ENCODE data around the gene IFITM10.

The IFITM10 gene

DNA sequence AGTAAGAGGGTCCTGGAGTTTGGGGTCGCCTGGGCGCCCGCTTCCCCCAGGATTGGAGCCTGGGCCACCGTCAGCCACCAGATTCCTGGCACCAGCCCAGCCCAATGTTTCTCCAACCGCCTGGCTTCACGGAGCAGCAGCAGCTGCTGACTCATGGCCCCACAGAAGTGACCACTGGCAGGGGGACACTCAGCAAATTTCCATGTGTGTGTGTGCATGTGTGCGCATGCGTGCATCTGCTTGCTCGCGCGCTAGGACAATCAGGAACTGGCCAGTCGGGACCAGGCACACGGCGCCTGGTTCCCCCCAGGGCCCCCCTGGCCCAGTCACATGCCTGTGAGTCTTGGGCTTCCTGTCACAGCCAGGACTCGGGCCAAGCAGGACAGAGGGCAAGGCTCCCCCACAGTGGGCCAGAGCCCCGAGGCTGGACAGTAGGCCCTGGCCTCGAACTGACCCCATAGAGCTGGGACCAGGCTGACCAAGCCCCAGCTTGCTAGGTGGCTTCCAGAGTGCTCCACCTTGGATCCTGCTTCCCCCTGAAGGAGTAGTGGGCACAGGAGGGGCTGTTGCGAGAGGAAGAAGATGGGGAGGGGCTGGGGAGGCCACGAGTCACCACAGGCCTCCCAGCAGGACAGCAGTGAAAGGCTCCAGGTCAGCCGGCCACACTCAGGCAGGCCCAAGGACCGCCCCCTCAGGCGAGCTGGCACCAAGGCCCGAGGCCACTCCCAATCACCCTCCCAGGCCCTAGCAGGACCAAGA, 10.1 kb upstream of the IFITM10 start:
- Mint-ChIP-seq H3K36me3 (peaks cover 25% of the 10 kb centered on the region), H3K4me1 (peaks cover 49% of the 10 kb centered on the region), H3K9me3 (no peaks in the 10 kb centered on the region), H3K4me3 (no peak overlapping the region), H3K27ac (no peak overlapping the region), H3K27me3 (no peaks in the 10 kb centered on the region)
- ATAC-seq = no peak

DNA sequence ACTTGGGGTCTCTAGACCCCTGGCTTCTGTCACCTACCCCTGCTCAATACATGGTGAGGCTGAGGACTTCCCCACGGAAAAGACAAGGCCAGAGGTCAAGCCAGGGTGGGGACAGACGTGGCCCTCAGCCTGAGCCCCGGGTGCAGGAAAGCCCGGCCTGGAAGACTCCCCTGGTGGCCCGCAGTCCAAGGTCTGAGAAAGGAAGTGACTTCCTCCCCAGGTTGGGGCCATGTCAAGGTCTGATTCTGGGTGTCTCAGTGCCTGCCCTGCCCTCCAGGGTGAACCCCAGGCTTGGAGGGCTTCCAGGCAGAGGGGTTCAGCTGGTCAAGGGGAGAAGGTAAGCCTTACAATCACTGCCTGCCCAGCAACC, 9.4 kb upstream of the IFITM10 start:
- H3K4me3 Mint-ChIP-seq = no peak overlapping the region
- peaks cover 49% of the 10 kb centered on the region for H3K4me1 Mint-ChIP-seq
- H3K27ac Mint-ChIP-seq = no peak overlapping the region
- peaks cover 32% of the 10 kb centered on the region for H3K36me3 Mint-ChIP-seq
- no peaks in the 10 kb centered on the region for H3K27me3 Mint-ChIP-seq
- ATAC-seq = no peak
- no peaks in the 10 kb centered on the region for H3K9me3 Mint-ChIP-seq

DNA sequence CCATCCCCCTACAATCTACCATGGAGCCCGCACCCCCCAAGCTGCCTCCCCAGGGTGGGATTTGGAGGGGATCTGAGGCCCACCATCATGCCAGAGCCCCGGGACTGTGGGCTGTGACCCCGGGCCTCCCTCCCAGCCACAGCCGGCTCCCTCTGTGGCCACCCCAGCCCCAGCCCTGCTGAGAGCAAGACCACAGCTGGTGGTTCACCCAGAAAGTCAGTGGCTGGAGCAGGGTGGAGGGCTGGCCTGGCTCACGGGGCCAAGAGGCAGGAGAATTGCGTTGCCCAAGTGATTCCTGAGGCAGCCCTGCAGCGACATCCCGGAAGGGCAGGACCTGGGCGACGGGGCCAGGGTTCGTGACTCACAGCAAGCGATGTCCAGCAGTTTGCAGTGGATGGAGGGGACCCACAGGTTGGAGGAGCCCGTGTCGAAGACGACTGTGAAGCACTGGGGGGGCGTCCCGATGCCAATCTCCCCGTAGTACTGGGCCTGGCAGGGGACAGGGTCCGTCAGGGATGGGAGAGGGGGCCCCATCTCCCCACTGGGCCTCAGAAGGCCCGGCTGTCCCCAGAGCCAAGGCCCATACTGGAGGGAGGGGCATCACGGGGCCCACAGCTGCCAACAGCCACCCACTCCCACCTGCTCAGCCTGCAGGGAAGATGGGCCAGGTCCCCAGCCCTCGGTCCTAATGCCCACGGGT, 8.9 kb upstream of the IFITM10 start:
- peaks cover 45% of the 10 kb centered on the region for H3K4me1 Mint-ChIP-seq
- no peaks in the 10 kb centered on the region for H3K27me3 Mint-ChIP-seq
- no peaks in the 10 kb centered on the region for H3K9me3 Mint-ChIP-seq
- no peak overlapping the region for H3K27ac Mint-ChIP-seq
- ATAC-seq = no peak
- peaks cover 37% of the 10 kb centered on the region for H3K36me3 Mint-ChIP-seq
- H3K4me3 Mint-ChIP-seq = no peak overlapping the region

DNA sequence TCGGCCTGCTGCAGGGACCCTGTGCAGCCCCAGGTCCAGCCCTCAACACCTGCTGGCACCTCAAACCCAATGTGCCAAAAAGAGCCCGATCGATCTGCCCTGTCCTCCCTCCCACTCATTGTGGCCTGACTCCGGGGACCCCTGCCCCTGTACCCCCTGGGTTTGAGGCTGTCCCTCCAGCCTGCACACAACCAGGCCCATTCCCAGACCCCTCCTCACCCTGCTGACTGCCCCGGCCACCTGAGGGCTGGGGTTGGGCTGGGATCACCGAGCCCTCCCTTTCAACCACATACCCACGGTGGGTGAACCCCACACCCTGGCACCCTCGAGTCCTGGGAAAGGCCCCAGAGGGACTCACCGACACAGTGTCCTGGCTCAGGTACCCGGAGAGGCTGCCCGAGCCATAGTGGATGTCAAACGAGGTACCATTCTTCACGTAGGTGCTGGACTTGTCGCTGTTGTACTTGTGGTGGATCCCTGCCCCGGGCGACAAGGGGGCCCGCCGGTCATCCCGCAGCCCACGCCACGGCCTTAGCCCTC, 8.3 kb upstream of the IFITM10 start:
- peaks cover 42% of the 10 kb centered on the region for H3K4me1 Mint-ChIP-seq
- H3K36me3 Mint-ChIP-seq = peaks cover 39% of the 10 kb centered on the region
- ATAC-seq = no peak
- H3K27ac Mint-ChIP-seq = no peak overlapping the region
- no peaks in the 10 kb centered on the region for H3K27me3 Mint-ChIP-seq
- no peaks in the 10 kb centered on the region for H3K9me3 Mint-ChIP-seq
- no peak overlapping the region for H3K4me3 Mint-ChIP-seq

DNA sequence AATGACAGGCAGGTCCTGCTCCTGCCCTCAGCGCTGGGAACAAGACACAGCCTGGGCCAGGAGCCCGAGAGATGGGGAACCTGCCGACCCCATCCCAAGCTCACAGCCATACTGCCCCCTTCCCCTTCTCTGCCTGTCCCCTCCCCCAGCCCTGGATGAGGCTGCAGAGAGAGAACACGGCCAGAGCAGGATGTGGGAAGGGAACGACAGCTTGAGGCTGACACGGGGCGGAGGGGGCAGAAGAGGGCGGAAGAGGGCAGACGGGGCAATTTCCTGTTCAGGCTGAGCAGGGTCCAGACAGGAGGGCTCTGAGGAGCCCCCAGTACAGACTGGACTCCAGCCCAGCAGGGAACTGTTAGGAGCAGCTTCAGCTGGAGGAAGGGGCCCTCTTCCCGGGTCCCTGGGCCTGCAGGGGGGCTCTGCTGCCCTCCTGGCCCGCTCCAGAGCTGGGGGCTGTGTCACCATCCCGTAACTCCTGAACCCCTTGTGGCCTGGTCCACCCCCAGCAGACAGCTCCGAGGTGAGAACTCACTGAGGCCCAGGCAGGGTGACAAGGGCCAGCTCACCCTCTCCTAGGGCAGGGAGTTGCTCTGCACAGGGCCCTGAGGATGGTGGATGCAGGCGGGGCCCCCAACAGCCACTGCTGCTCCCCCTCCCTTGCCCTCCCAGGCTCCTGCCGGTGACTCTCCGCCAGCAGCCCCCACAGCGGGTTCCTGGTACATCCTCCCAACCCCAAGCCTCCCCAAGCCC, 7.6 kb upstream of the IFITM10 start:
- Mint-ChIP-seq H3K9me3 (no peaks in the 10 kb centered on the region), H3K4me3 (no peak overlapping the region), H3K4me1 (peaks cover 42% of the 10 kb centered on the region), H3K27me3 (no peaks in the 10 kb centered on the region), H3K27ac (peak overlapping the region; percentile 32), H3K36me3 (peaks cover 45% of the 10 kb centered on the region)
- ATAC-seq = no peak

DNA sequence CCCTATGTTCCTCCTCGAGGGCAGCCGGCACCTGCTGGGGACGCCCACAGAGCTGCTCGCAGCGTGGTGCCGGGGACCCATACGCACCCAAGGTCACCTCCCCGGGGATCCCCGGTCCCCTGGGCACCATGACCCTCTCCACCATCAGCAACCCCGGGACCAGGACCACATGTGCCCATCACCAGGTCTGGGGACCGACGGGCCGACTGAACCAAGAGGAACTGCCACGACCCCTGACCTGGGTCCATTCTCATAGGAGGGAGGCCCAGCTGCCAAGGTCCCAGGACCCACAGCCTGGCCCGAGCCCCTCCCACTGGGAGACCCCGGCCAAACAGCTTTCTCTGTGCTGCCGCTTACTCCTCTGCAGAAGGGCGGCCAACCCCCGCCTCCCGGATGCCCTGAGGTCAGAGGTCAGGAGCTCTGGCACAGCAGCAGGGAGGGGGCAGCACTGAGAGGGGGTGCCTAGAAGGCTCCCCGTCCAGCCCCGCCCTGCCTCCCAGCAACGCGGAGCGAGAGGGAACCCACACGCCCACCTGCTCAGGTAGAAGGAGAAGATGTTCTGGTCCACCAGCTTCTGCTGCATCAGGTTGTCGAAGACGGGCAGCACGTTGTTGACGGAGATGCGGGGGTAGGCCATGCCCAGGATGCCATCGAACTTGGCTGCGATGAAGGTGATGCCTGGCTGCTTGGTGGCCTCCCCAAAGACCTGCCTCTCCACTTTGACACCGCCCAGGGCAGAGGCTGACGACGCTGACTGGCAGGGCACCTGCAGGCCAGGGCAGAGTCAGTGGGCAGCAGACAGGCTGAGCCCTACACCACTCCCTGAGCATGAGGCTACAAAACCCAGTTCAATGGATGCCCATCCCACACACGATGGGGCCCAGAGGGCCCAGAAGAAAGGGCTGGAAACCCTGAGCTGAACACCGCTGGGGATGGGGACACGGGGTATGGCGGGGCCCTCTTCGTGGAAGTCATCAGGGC, 6.7 kb upstream of the IFITM10 start:
- Mint-ChIP-seq H3K36me3 (peaks cover 50% of the 10 kb centered on the region), H3K4me3 (no peak overlapping the region), H3K4me1 (peaks cover 32% of the 10 kb centered on the region), H3K27me3 (no peaks in the 10 kb centered on the region), H3K9me3 (no peaks in the 10 kb centered on the region), H3K27ac (peak overlapping the region; percentile 32)
- no peak for ATAC-seq

DNA sequence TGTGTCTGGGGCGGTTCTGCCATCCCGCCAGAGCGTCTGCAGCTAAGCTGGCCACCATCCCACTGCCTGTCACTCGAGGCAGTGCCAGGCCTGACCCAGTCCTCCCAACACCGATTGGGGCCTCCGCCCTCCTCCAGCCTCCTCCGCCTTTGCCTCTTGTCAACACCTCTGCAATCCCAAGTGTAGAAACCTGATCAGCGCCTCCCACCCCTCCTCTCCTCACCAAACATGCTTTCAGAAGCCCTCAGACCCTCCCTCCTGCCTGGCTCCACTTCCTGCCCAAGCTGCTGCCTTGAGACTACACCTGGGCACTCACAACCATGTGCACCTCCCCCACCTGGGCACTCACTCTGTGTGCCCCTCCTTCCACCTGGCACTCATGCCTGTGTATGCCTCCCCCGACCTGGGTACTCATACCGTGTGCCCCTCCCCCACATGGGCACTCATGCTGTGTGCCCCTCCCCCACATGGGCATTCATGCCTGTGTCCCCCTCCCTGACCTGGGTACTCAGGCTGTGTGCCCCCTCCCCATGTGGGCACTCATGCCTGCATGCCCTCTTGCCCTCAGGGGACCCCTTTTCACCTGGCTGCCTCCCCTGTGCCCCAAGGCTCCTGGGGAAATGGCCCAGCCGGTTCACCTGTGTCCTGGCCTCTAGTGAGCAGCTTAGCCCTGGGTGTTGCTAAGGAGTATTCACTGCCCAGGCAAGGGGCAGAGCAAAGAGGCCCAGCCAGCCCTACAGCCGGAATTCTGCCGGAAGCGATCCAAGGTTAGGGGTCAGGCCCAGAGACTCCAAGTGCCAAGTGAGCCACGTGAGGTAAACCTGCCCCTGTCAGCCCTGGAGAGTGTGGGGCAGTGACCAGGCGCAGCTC, 5.5 kb upstream of the IFITM10 start:
- Mint-ChIP-seq H3K27me3 (peaks cover 2% of the 10 kb centered on the region), H3K27ac (no peak overlapping the region), H3K9me3 (no peaks in the 10 kb centered on the region), H3K4me3 (no peak overlapping the region), H3K4me1 (peaks cover 36% of the 10 kb centered on the region), H3K36me3 (peaks cover 45% of the 10 kb centered on the region)
- no peak for ATAC-seq

DNA sequence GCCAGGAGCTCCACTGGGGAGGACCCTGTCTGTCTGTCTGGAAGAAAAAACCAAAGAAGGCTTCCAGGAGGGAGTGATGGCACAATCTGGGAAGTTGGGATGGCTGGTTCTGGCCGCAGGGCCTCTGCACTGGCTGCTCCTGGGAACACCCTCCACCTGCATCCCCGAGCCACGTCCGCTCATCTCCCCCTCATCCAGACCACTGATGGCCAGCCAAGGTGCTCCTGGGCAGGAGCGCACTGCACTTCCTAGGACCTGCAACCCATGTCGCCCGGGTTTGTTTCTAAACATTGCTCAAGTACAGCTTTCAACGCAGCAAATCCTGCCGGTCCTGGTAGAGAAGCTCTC, 4.9 kb upstream of the IFITM10 start:
- Mint-ChIP-seq H3K27me3 (peaks cover 8% of the 10 kb centered on the region), H3K27ac (no peak overlapping the region), H3K4me1 (peaks cover 41% of the 10 kb centered on the region), H3K36me3 (peaks cover 45% of the 10 kb centered on the region), H3K4me3 (no peak overlapping the region), H3K9me3 (no peaks in the 10 kb centered on the region)
- no peak for ATAC-seq

DNA sequence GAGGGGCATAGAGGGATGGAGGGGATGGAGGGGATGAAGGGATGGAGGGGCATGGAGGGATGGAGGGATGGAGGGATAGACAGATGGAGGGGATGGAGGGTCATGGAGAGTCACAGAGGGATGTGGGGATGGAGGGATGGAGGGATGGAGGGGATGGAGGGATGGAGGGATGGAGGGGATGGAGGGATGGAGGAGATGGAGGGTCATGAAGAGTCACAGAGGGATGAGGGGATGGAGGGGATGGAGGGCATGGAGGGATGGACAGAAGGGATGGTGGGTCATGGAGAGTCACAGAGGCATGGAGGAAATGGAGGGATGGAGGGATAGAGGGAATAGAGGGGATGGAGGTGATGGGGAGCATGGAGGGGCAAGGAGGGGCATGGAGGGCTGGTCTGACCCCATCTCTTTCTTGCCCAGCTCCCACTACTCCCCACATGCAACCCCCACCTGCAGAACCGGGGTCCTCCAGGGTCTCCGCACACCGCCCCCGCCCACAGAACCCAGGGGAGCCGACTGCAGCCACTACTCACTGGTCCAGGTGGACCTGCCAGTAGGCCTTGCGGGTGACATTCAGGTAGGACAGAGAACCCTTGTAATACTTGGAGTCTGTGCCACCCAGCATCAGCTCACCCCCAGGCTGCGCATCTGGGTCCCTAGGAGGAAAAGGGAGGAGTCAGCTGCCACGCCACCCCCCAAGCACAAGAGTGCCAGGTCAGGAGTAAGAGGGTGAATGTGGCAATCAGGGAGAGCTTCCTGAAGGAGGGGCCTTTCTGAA, 4.2 kb upstream of the IFITM10 start:
- no peak for ATAC-seq
- Mint-ChIP-seq H3K4me3 (no peak overlapping the region), H3K27me3 (peaks cover 15% of the 10 kb centered on the region), H3K9me3 (no peaks in the 10 kb centered on the region), H3K27ac (no peak overlapping the region), H3K36me3 (peaks cover 45% of the 10 kb centered on the region), H3K4me1 (peaks cover 48% of the 10 kb centered on the region)

DNA sequence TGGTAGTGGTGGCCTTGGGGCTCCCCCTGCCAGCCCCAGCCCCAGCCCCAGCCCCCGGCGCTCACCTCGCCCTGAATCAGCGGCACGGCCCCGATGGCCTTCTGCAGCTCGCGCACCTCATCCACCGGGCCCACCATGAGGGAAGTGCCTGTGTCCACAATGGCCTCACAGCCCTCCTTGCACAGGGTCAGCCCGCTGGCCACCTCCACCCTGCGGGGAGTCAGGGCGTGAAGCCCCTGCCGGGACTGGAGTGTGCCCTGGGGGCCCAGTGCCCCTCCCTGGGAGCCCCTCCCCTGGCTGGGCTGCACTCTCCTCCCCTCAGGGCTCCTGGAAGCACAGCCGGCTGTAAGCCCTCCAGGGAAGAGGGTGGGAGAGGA, 3.5 kb upstream of the IFITM10 start:
- H3K27me3 Mint-ChIP-seq = peaks cover 21% of the 10 kb centered on the region
- no peak overlapping the region for H3K27ac Mint-ChIP-seq
- no peaks in the 10 kb centered on the region for H3K9me3 Mint-ChIP-seq
- H3K4me1 Mint-ChIP-seq = peaks cover 47% of the 10 kb centered on the region
- peaks cover 45% of the 10 kb centered on the region for H3K36me3 Mint-ChIP-seq
- no peak for ATAC-seq
- H3K4me3 Mint-ChIP-seq = no peak overlapping the region

DNA sequence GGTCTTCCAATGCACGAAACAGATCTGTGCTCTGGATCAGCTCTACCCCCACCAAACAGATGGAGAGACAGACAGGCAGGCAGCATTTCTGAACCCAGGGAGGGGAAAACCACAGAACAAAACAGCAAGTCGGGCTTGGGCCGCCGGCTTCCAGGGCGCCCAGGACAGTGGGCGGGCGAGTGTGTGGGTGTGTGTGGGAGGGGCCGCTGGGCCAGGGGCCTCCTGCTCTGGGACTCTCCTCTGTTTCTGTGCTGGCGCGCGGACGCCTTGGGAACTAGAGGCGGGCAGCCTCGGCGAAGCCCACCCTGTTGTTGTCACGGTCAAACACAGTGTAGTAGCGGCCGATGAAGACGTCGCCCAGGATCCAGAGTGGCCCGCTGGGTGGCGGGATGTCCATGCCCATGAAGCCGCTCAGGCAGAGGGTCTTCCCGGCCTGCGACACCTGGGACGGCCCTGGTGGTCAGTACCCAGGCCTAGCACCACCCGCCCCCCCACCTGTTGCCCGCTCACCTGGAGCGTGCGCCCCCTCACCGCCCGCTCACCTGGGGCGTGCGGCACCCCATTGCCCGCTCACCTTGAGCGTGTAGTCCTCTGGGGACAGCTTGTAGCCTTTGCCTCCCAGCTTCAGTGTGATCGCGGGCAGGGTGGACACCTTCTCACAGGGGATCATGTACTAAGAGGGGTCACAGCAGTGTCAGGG, 3.0 kb upstream of the IFITM10 start:
- Mint-ChIP-seq H3K27me3 (peaks cover 21% of the 10 kb centered on the region), H3K9me3 (no peaks in the 10 kb centered on the region), H3K4me3 (no peak overlapping the region), H3K36me3 (peaks cover 45% of the 10 kb centered on the region), H3K27ac (no peak overlapping the region), H3K4me1 (peaks cover 41% of the 10 kb centered on the region)
- no peak for ATAC-seq

DNA sequence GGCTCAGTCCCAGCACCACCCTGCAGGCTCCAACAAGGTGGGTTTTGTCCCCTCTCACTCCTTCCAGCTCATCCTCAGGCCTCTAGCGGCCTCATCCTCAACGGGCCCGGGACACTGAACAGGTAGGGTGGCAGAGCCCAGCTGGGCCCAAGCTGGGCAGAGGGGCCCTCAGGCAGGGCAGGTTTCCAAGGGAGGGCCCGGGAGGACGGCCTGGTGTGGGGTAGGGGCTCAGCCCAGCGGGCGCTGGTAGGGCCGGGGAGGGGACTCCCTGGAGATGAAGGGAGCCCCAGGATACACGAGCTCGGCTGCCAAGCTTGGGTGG, 2.5 kb upstream of the IFITM10 start:
- ATAC-seq = no peak
- Mint-ChIP-seq H3K4me3 (no peak overlapping the region), H3K27me3 (peaks cover 21% of the 10 kb centered on the region), H3K27ac (no peak overlapping the region), H3K36me3 (peaks cover 45% of the 10 kb centered on the region), H3K4me1 (peaks cover 39% of the 10 kb centered on the region), H3K9me3 (no peaks in the 10 kb centered on the region)
